Adrenal gland (tissue), 5 donors: ENCODE data around the gene CUX1.

ENCODE experiments used
- POLR2A ChIP-seq, 2 donors: fragments of 450-650 bp; IDR thresholded peaks; one replicate each; pipeline ENCODE4 v1.6.1; 2017; ENCODE audit warnings: antibody characterized with exemption in 2 of 2, mild to moderate bottlenecking in 2 of 2, moderate library complexity in 1 of 2
- TF ChIP-seq, protein P1 (sequence below), 6 experiments: fragments of 450-650 bp in 4 of 6; fragments of 200-600 bp in 2 of 6; sonication (generic) in 1 of 6; IDR thresholded peaks; 1 replicate in 5 of 6; 2 replicates in 1 of 6; pipeline versions ENCODE4 v1.5.1 to v1.8.0; 2016 to 2021; ENCODE audit warnings: antibody characterized with exemption in 6 of 6, mild to moderate bottlenecking in 2 of 6, moderate library complexity in 1 of 6
- donor health status: DM: no; HTN: no; CAD: no.

DNA sequence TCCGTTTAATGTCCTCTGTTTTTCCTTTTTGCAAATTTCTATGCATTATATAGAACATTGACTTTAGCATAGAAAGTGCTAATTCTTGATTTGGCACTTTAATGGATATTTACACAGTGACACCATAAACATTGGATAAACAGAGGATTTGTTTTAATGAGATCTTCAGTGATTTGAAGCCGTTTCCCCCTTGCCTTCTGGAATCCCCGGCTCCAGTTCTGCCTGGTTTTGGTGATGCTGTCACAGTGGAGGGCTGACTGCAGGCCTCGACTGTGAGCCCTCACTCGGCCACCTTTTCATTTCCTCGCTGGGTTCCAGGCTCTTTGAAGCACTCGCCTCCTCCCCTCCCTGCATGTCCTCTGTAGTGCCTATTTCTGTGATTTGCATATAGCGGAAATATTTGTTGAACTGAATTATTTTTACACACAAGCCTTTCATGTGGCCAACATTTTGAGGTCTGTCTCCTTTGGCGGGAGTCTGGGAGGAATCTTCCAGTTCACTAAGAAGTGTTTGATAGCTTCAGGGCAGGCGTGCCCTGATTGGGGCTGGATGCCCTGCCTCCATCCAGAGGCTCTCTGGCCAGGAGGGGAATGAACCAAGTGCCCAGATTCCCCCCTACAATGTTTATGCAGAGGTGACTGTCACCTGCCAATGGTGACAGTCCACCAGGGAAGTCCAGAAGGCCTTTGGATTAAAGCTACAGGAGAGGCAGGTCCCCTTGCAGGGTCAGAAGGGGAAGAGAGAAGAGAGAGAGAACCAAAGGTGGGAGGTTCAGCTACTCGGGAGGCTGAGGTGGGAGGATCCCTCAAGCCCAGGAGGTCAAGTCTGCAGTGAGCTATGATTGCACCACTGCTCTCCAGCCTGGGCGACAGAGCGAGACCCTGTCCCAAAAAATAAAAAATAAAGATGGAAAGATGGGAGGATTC is 67.5 kb downstream of the CUX1 start:
- TF ChIP-seq POLR2A (IDR thresholded peaks at IDR 0.05) = no peak
- TF ChIP-seq, protein P1, sequence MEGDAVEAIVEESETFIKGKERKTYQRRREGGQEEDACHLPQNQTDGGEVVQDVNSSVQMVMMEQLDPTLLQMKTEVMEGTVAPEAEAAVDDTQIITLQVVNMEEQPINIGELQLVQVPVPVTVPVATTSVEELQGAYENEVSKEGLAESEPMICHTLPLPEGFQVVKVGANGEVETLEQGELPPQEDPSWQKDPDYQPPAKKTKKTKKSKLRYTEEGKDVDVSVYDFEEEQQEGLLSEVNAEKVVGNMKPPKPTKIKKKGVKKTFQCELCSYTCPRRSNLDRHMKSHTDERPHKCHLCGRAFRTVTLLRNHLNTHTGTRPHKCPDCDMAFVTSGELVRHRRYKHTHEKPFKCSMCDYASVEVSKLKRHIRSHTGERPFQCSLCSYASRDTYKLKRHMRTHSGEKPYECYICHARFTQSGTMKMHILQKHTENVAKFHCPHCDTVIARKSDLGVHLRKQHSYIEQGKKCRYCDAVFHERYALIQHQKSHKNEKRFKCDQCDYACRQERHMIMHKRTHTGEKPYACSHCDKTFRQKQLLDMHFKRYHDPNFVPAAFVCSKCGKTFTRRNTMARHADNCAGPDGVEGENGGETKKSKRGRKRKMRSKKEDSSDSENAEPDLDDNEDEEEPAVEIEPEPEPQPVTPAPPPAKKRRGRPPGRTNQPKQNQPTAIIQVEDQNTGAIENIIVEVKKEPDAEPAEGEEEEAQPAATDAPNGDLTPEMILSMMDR (IDR thresholded peaks at IDR 0.05) = no peak
